Measurements from ENCODE around the gene LIN37. TPM values are rescaled to one million over a fixed set of nuclear protein-coding genes. Genes with fewer than 3 reads are reported as not detected.
A peak's percentile ranks its signal among the peaks of the same experiment; 100 is the strongest.

LIN37 gene
- total and polyA plus RNA-seq, 12 donors = 6.0 to 137 (median 12.5) TPM

GRCh38 chr19:35729021-35729420 lies 19.4 kb upstream of the LIN37 start:
- H3K36me3 ChIP-seq (replicated peaks in 1 of 2) = peaks cover 0 to 96% of the 10 kb centered on the region in 2 donors
- no peak overlapping the region for H3K27ac ChIP-seq
- no peaks in the 10 kb centered on the region for H3K27me3 ChIP-seq
- no peaks in the 10 kb centered on the region for H3K9me3 ChIP-seq (replicated peaks in 1 of 3)
- intact Hi-C loops (cut with DNase I) = no loop called here
- DNase-seq = peak in 1 of 7 donors; percentile 20
- no peak for TF ChIP-seq POLR2A (IDR thresholded peaks at IDR 0.05)
- no peak for TF ChIP-seq CTCF (IDR thresholded peaks at IDR 0.05)
- 87 to 92% (median 89%) methylated on average over 17 to 18 of the region's 18 CpGs for WGBS, 4 donors
- H3K4me1 ChIP-seq (replicated peaks in 1 of 2) = peaks cover 6 to 9% of the 10 kb centered on the region in 2 donors
- no peak overlapping the region for H3K4me3 ChIP-seq

- Histone ChIP-seq H3K4me3 (no peak overlapping the region), H3K27me3 (no peaks in the 10 kb centered on the region), H3K9me3 (replicated peaks in 1 of 3) (no peaks in the 10 kb centered on the region), H3K4me1 (replicated peaks in 1 of 2) (peaks cover 7 to 9% of the 10 kb centered on the region in 2 donors), H3K36me3 (replicated peaks in 1 of 2) (peaks cover 0 to 95% of the 10 kb centered on the region in 2 donors), H3K27ac (no peak overlapping the region)
- 89 to 94% (median 94%) methylated on average over 11 of the region's 11 CpGs for WGBS, 4 donors
- intact Hi-C loops (cut with DNase I) = no loop called here
- DNase-seq = peak in 2 of 7 donors; percentile 6 to 21
- no peak for TF ChIP-seq POLR2A (IDR thresholded peaks at IDR 0.05)
- no peak for TF ChIP-seq CTCF (IDR thresholded peaks at IDR 0.05)
These were observed 18.6 kb upstream of the LIN37 start for GRCh38 chr19:35729763-35730162.

- Histone ChIP-seq H3K4me3 (no peak overlapping the region), H3K27ac (no peak overlapping the region), H3K9me3 (replicated peaks in 1 of 3) (no peaks in the 10 kb centered on the region), H3K27me3 (no peaks in the 10 kb centered on the region), H3K4me1 (replicated peaks in 1 of 2) (peaks cover 7 to 9% of the 10 kb centered on the region in 2 donors), H3K36me3 (replicated peaks in 1 of 2) (peaks cover 0 to 94% of the 10 kb centered on the region in 2 donors)
- no peak for DNase-seq
- intact Hi-C loops (cut with DNase I) = no loop called here
- WGBS, 4 donors = 90 to 96% (median 94%) methylated on average over 15 to 18 of the region's 18 CpGs
- TF ChIP-seq CTCF (IDR thresholded peaks at IDR 0.05) (no peak), POLR2A (IDR thresholded peaks at IDR 0.05) (no peak)
These were observed 18.1 kb upstream of the LIN37 start for GRCh38 chr19:35730326-35730725.

GRCh38 chr19:35731353-35731752 lies 17.0 kb upstream of the LIN37 start:
- DNase-seq = no peak
- no peaks in the 10 kb centered on the region for H3K27me3 ChIP-seq
- no peak overlapping the region for H3K4me3 ChIP-seq
- no peak for TF ChIP-seq POLR2A (IDR thresholded peaks at IDR 0.05)
- no peak for TF ChIP-seq CTCF (IDR thresholded peaks at IDR 0.05)
- no peaks in the 10 kb centered on the region for H3K9me3 ChIP-seq (replicated peaks in 1 of 3)
- H3K36me3 ChIP-seq (replicated peaks in 1 of 2) = peaks cover 0 to 93% of the 10 kb centered on the region in 2 donors
- H3K4me1 ChIP-seq (replicated peaks in 1 of 2) = peaks cover 7 to 9% of the 10 kb centered on the region in 2 donors
- intact Hi-C loops (cut with DNase I) = no loop called here
- H3K27ac ChIP-seq = no peak overlapping the region
- WGBS, 4 donors = 89 to 92% (median 91%) methylated on average over 8 to 9 of the region's 9 CpGs

Data from adrenal gland (tissue), 12 donors.